Neural progenitor cell (in vitro differentiated cells): ENCODE results near the gene CACHD1. TPM values are rescaled to one million over a fixed set of nuclear protein-coding genes. Genes with fewer than 3 reads are reported as not detected.

Experiments
- DNase-seq: peaks from one replicate; pipeline ENCODE4 v3.0.0-alpha.2; 2016; ENCODE audit warnings: low spot score
- H2AFZ ChIP-seq: fragments of 200-600 bp; sonication (generic); replicated peaks from 2 replicates; pipeline ENCODE4 v1.6.1; 2016; ENCODE audit warnings: antibody characterized with exemption
- H3F3A ChIP-seq: fragments of 200-600 bp; sonication (generic); 2 replicates; pipeline ENCODE4 v1.6.1; 2016; ENCODE audit warnings: antibody characterized with exemption, low read depth
- H3K27ac ChIP-seq: fragments of 200-600 bp; sonication (generic); 2 replicates; pipeline ENCODE4 v1.5.1; 2016; ENCODE audit warnings: mild to moderate bottlenecking
- H3K27me3 ChIP-seq: fragments of 200-600 bp; sonication (generic); 2 replicates; pipeline ENCODE4 v1.6.1; 2016; ENCODE audit warnings: mild to moderate bottlenecking, moderate library complexity
- H3K36me3 ChIP-seq: fragments of 200-600 bp; sonication (generic); 2 replicates; pipeline ENCODE4 v1.5.1; 2016
- H3K4me1 ChIP-seq: fragments of 200-600 bp; sonication (generic); 2 replicates; pipeline ENCODE4 v1.6.1; 2016; ENCODE audit warnings: mixed run types
- H3K4me2 ChIP-seq: fragments of 200-600 bp; sonication (generic); 2 replicates; pipeline ENCODE4 v1.6.1; 2016
- H3K4me3 ChIP-seq: fragments of 200-600 bp; sonication (generic); 2 replicates; pipeline ENCODE4 v1.5.1; 2016
- H3K79me2 ChIP-seq: fragments of 200-600 bp; sonication (generic); 2 replicates; pipeline ENCODE4 v1.6.1; 2016; ENCODE audit warnings: low read depth
- H3K9ac ChIP-seq: fragments of 200-600 bp; sonication (generic); 2 replicates; pipeline ENCODE4 v1.6.1; 2016
- H3K9me3 ChIP-seq: fragments of 200-600 bp; sonication (generic); 2 replicates; pipeline ENCODE4 v1.5.1; 2016; ENCODE audit warnings: low read depth
- H4K20me1 ChIP-seq: fragments of 200-600 bp; sonication (generic); 2 replicates; pipeline ENCODE4 v1.6.1; 2016; ENCODE audit warnings: low read depth
- H3K27ac Mint-ChIP-seq: 3 replicates; pipeline ENCODE4 v1.8.0; 2021; ENCODE audit warnings: mixed read lengths
- H3K27me3 Mint-ChIP-seq: 2 replicates; pipeline ENCODE4 v1.8.0; 2022; ENCODE audit warnings: low read depth, mild to moderate bottlenecking, inconsistent platforms, moderate library complexity, mixed read lengths; ENCODE audit not compliant: insufficient read depth
- H3K36me3 Mint-ChIP-seq: 3 replicates; pipeline ENCODE4 v1.8.0; 2021; ENCODE audit warnings: mixed read lengths
- H3K4me1 Mint-ChIP-seq: 3 replicates; pipeline ENCODE4 v1.8.0; 2021; ENCODE audit warnings: mixed read lengths
- H3K4me3 Mint-ChIP-seq: 3 replicates; pipeline ENCODE4 v1.8.0; 2021; ENCODE audit warnings: mild to moderate bottlenecking, moderate library complexity, mixed read lengths
- H3K9me3 Mint-ChIP-seq: 3 replicates; pipeline ENCODE4 v1.8.0; 2020; ENCODE audit warnings: mixed read lengths
- EZH2 ChIP-seq: fragments of 200-600 bp; sonication (generic); IDR thresholded peaks from 2 replicates; pipeline ENCODE4 v1.6.1; 2017; ENCODE audit warnings: antibody characterized with exemption, mild to moderate bottlenecking, moderate library complexity
- EZH2phosphoT487 ChIP-seq: fragments of 200-600 bp; sonication (generic); IDR thresholded peaks from 2 replicates; pipeline ENCODE4 v1.6.1; 2017; ENCODE audit warnings: antibody characterized with exemption
- total RNA-seq: library from RNA; depleted of rRNA; stranded (reverse); fragments of >200 nt; gene quantifications from 2 replicates; pipeline ENCODE4 v1.2.3, GENCODE V29; 2015; ENCODE audit warnings: low replicate concordance
- TF ChIP-seq, protein P1 (sequence below): fragments of 200-600 bp; sonication (generic); IDR thresholded peaks from 2 replicates; pipeline ENCODE4 v1.5.1; 2017; ENCODE audit warnings: antibody characterized with exemption, mild to moderate bottlenecking

The CACHD1 gene
- total RNA-seq, 1 donor from 2014 or later, result 61.0 TPM

DNA sequence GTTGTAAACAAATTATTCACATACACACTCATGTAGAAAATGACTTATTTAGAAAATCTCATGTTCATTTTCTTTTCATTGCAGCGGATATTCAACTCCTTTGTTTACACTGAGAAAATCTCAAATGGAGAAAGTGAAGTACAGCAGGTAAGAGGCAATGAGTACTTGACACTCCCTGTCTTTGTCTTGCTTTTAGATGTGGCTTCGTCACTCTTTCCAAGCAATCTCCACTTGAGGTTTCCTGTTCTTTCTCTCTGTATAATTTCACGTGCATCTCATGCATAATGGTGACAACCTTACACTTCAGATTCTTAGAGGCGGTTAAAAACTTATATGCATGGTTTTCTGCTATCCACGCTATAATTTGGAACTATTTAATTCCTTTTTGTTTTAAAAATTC is 80.6 kb downstream of the CACHD1 start:
- Histone ChIP-seq H3K4me1 (peaks cover 10% of the 10 kb centered on the region), H2AFZ (no peak overlapping the region), H3K9me3 (no peaks in the 10 kb centered on the region), H3K9ac (no peak overlapping the region), H3K4me2 (no peak overlapping the region), H3K36me3 (peaks cover 4% of the 10 kb centered on the region), H3K4me3 (no peak overlapping the region), H4K20me1 (peaks cover 34% of the 10 kb centered on the region), H3K79me2 (peaks cover 97% of the 10 kb centered on the region), H3K27ac (no peak overlapping the region), H3K27me3 (no peaks in the 10 kb centered on the region), H3F3A (peaks cover 18% of the 10 kb centered on the region)
- Mint-ChIP-seq H3K4me1 (peaks cover 33% of the 10 kb centered on the region), H3K9me3 (no peaks in the 10 kb centered on the region), H3K27ac (no peak overlapping the region), H3K4me3 (no peak overlapping the region), H3K36me3 (peaks cover 33% of the 10 kb centered on the region), H3K27me3 (no peaks in the 10 kb centered on the region)
- DNase-seq, result no peak
- TF ChIP-seq EZH2phosphoT487 (no peak), EZH2 (no peak)
- TF ChIP-seq, protein P1, sequence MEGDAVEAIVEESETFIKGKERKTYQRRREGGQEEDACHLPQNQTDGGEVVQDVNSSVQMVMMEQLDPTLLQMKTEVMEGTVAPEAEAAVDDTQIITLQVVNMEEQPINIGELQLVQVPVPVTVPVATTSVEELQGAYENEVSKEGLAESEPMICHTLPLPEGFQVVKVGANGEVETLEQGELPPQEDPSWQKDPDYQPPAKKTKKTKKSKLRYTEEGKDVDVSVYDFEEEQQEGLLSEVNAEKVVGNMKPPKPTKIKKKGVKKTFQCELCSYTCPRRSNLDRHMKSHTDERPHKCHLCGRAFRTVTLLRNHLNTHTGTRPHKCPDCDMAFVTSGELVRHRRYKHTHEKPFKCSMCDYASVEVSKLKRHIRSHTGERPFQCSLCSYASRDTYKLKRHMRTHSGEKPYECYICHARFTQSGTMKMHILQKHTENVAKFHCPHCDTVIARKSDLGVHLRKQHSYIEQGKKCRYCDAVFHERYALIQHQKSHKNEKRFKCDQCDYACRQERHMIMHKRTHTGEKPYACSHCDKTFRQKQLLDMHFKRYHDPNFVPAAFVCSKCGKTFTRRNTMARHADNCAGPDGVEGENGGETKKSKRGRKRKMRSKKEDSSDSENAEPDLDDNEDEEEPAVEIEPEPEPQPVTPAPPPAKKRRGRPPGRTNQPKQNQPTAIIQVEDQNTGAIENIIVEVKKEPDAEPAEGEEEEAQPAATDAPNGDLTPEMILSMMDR, result no peak

DNA sequence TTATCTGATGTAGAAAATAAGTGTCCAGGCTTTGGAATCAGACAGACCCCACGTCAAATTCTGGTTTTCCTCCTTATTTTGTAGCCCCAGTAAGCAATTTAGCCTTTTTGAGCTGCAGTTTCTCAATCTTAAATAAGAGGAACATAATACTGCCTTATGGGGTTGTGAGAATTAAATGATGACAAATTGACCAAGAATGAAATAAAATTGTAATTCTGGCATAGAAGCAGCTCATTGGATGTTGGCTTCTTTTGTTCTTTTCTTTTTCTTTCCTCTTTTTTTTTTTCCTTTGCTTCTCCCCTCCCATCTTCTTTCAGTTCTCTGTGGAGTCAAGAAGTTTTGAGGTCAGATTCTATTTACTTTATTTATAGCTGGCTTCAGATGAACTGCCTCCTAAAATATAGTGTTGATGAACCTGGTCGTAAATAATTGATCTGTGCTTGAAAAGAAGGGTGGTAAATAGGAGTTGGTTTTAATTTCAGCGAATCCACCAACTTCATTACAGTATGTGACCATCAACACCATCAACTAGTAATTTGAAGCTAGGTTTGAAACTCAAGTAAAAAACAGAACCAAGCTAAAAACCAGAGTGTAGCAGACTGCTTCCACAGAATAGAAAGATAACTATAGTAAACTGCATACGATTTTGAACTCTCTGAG is 81.1 kb downstream of the CACHD1 start:
- TF ChIP-seq, protein P1, result no peak
- no peak for TF ChIP-seq EZH2
- TF ChIP-seq EZH2phosphoT487, result no peak
- H3K9ac ChIP-seq, result no peak overlapping the region
- H3K4me2 ChIP-seq, result no peak overlapping the region
- Mint-ChIP-seq H3K27me3 (no peaks in the 10 kb centered on the region), H3K4me1 (peaks cover 30% of the 10 kb centered on the region), H3K9me3 (no peaks in the 10 kb centered on the region), H3K27ac (no peak overlapping the region), H3K4me3 (no peak overlapping the region), H3K36me3 (peaks cover 39% of the 10 kb centered on the region)
- no peaks in the 10 kb centered on the region for H3K9me3 ChIP-seq
- H3K4me1 ChIP-seq, result peaks cover 5% of the 10 kb centered on the region
- H3K36me3 ChIP-seq, result peaks cover 4% of the 10 kb centered on the region
- H3F3A ChIP-seq, result peaks cover 13% of the 10 kb centered on the region
- H3K27ac ChIP-seq, result no peak overlapping the region
- H4K20me1 ChIP-seq, result peaks cover 30% of the 10 kb centered on the region
- no peak overlapping the region for H3K4me3 ChIP-seq
- no peak overlapping the region for H2AFZ ChIP-seq
- H3K79me2 ChIP-seq, result peaks cover 93% of the 10 kb centered on the region
- no peak for DNase-seq
- H3K27me3 ChIP-seq, result no peaks in the 10 kb centered on the region

DNA sequence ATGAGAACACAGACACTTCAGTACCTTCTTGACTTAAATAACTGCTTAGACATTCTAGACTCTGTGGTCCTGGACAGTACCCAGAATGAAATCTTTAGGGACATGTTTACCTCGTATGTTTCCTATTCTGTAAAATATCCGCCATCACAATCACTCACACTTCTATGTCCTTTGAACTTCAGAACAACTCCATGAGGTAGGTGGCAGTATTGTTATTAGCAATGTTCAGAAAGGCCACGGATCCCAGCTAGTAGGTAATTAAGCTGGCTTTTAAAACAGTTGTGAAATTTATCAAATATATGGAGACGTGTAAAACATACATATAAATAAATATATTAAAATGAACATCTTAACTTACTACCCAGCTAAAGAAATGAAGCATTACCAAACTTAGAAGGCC is 83.4 kb downstream of the CACHD1 start:
- H3K9ac ChIP-seq, result no peak overlapping the region
- H3F3A ChIP-seq, result peaks cover 13% of the 10 kb centered on the region
- H3K4me3 Mint-ChIP-seq, result no peak overlapping the region
- peaks cover 15% of the 10 kb centered on the region for H4K20me1 ChIP-seq
- H3K4me3 ChIP-seq, result no peak overlapping the region
- H3K79me2 ChIP-seq, result peaks cover 73% of the 10 kb centered on the region
- peaks cover 25% of the 10 kb centered on the region for H3K4me1 Mint-ChIP-seq
- TF ChIP-seq EZH2 (no peak), EZH2phosphoT487 (no peak)
- TF ChIP-seq, protein P1, result no peak
- no peak overlapping the region for H2AFZ ChIP-seq
- H3K36me3 ChIP-seq, result peaks cover 4% of the 10 kb centered on the region
- no peak overlapping the region for H3K27ac Mint-ChIP-seq
- H3K9me3 Mint-ChIP-seq, result peaks cover 7% of the 10 kb centered on the region
- H3K36me3 Mint-ChIP-seq, result peaks cover 54% of the 10 kb centered on the region
- DNase-seq, result no peak
- H3K27me3 ChIP-seq, result no peaks in the 10 kb centered on the region
- H3K27ac ChIP-seq, result no peak overlapping the region
- H3K4me1 ChIP-seq, result no peaks in the 10 kb centered on the region
- peaks cover 4% of the 10 kb centered on the region for H3K27me3 Mint-ChIP-seq
- no peak overlapping the region for H3K4me2 ChIP-seq
- no peaks in the 10 kb centered on the region for H3K9me3 ChIP-seq
